A549 (cell line): ENCODE data around the gene KLHL15. TPM values are rescaled to one million over a fixed set of nuclear protein-coding genes. Genes with fewer than 3 reads are reported as not detected.
A peak's percentile ranks its signal among the peaks of the same experiment; 100 is the strongest.

Experiments used
- ATAC-seq, 2 experiments: fragments of 200-7000 bp in 1 of 2; fragments of >200 bp in 1 of 2; cut with Nextera tagmentation in 1 of 2; cut with Tn5 transposase in 1 of 2; 3 replicates each; pipeline versions ENCODE4 v1.8.0 to v1.9.1; 2018 to 2020; ENCODE audit warnings: mild to moderate bottlenecking in 1 of 2, moderate library complexity in 1 of 2
- CTCF ChIA-PET: fragments of 300-600 bp; sonication (Branson Sonifier 250); formaldehyde crosslinking; extraction: SDS; loops from one replicate; lab custom pipeline; 2021; ENCODE audit warnings: antibody characterized with exemption, inconsistent platforms; lab: Yijun Ruan, JAX
- POLR2A ChIA-PET: fragments of 350-600 bp; formaldehyde crosslinking; extraction: SDS; loops from one replicate; lab custom pipeline; 2021; ENCODE audit warnings: antibody characterized with exemption, inconsistent platforms; lab: Yijun Ruan, JAX
- DNase-seq, 2 experiments: peaks; one replicate each; pipeline versions ENCODE4 v3.0.0 to v3.0.0-alpha.2; 2011 to 2016; ENCODE audit warnings: low read depth in 1 of 2, low spot score in 1 of 2
- FAIRE-seq: peaks from 2 replicates; lab custom pipeline; 2011; peaks lifted over from hg19 to GRCh38; lab: Jason Lieb, UNC
- H3K27ac ChIP-seq, 2 experiments: fragments of >200 bp; sonication (Bioruptor Twin); formaldehyde crosslinking; 3 replicates each; pipeline ENCODE4 v1.5.1; 2016 to 2017
- H3K4me1 ChIP-seq: fragments of >200 bp; sonication (Bioruptor Twin); formaldehyde crosslinking; 3 replicates; pipeline ENCODE4 v1.6.1; 2016
- H3K4me2 ChIP-seq: fragments of >200 bp; sonication (Bioruptor Twin); formaldehyde crosslinking; 3 replicates; pipeline ENCODE4 v1.6.1; 2016
- H3K4me3 ChIP-seq: fragments of >200 bp; sonication (Bioruptor Twin); formaldehyde crosslinking; 3 replicates; pipeline ENCODE4 v1.5.1; 2016
- H3K9me3 ChIP-seq: fragments of >200 bp; sonication (Bioruptor Twin); formaldehyde crosslinking; 3 replicates; pipeline ENCODE4 v1.6.1; 2016
- BHLHE40 ChIP-seq: IDR thresholded peaks from 2 replicates; pipeline ENCODE4 v1.6.1; 2012; ENCODE audit warnings: low read depth, low read length, inconsistent platforms
- CEBPB ChIP-seq, 2 experiments: fragments of >200 bp in 1 of 2; sonication (Bioruptor Twin) in 1 of 2; formaldehyde crosslinking in 1 of 2; IDR thresholded peaks; 2 replicates each; pipeline ENCODE4 v1.6.1; 2012 to 2016
- CHD2 ChIP-seq: fragments of 150-350 bp; IDR thresholded peaks from 2 replicates; pipeline ENCODE4 v1.6.1; 2014; ENCODE audit warnings: low read length; ENCODE audit not compliant: partially characterized antibody
- ESRRA ChIP-seq: fragments of 150-350 bp; IDR thresholded peaks from 2 replicates; pipeline ENCODE4 v1.6.1; 2014; ENCODE audit warnings: mild to moderate bottlenecking, low read length, borderline replicate concordance
- HDAC2 ChIP-seq: fragments of 200-600 bp; sonication (generic); IDR thresholded peaks from 2 replicates; pipeline ENCODE4 v1.6.1; 2016
- HOXA7 ChIP-seq: fragments of 250-450 bp; sonication (Bioruptor Pico); IDR thresholded peaks from 2 replicates; pipeline ENCODE4 v1.5.0; 2020; ENCODE audit warnings: mild to moderate bottlenecking, moderate library complexity
- JUNB ChIP-seq: fragments of >200 bp; sonication (Bioruptor Twin); formaldehyde crosslinking; IDR thresholded peaks from 2 replicates; pipeline ENCODE4 v1.6.1; 2016
- KDM5A ChIP-seq: fragments of 200-600 bp; sonication (generic); IDR thresholded peaks from 2 replicates; pipeline ENCODE4 v1.6.1; 2016; ENCODE audit warnings: antibody characterized with exemption, mild to moderate bottlenecking
- MAZ ChIP-seq: fragments of 150-350 bp; IDR thresholded peaks from 2 replicates; pipeline ENCODE4 v1.6.1; 2014; ENCODE audit warnings: antibody characterized with exemption, low read depth, low read length, borderline replicate concordance
- NPAS2 ChIP-seq: fragments of 250-450 bp; sonication (Bioruptor Pico); IDR thresholded peaks from 2 replicates; pipeline ENCODE4 v1.8.0; 2022; ENCODE audit warnings: mild to moderate bottlenecking, moderate library complexity, borderline replicate concordance
- NR3C1 ChIP-seq: fragments of >200 bp; sonication (Bioruptor Twin); formaldehyde crosslinking; IDR thresholded peaks from 3 replicates; pipeline ENCODE4 v1.6.1; 2017
- POLR2AphosphoS2 ChIP-seq: conservative IDR thresholded peaks from 2 replicates; pipeline ENCODE4 v1.6.1; 2012; ENCODE audit warnings: low read length, improper control_type of control experiment, inconsistent platforms
- RNF2 ChIP-seq: fragments of 200-600 bp; sonication (generic); IDR thresholded peaks from 2 replicates; pipeline ENCODE4 v1.6.1; 2016; ENCODE audit warnings: low read depth, mild to moderate bottlenecking, antibody characterized with exemption, moderate library complexity, borderline replicate concordance
- ZFP36 ChIP-seq: fragments of 450-650 bp; IDR thresholded peaks from 2 replicates; pipeline ENCODE4 v1.6.1; 2014; ENCODE audit warnings: borderline replicate concordance; ENCODE audit not compliant: partially characterized antibody
- WGBS: methylation state at CpG from one replicate; pipeline ENCODE4 v1.1.6; 2017; ENCODE audit errors: missing lambda C conversion rate; 5-methylcytosine and 5-hydroxymethylcytosine counted together
- polyA plus RNA-seq, 4 experiments: library from polyadenylated mRNA; depleted of rRNA in 3 of 4; stranded (reverse); fragments of >200 nt; fragmentation: RNase III in 1 of 4; extraction: RNeasy Plus Mini Kit Qiagen cat#74134 plus additional on column Dnase treatment in 1 of 4; gene quantifications; 2 replicates in 3 of 4; 3 replicates in 1 of 4; pipeline ENCODE4 v1.2.3, GENCODE V29; 2011 to 2017
- TF ChIP-seq, protein P1 (sequence below): fragments of >200 bp; sonication (Bioruptor Twin); formaldehyde crosslinking; IDR thresholded peaks from 3 replicates; pipeline ENCODE4 v1.6.1; 2016
- TF ChIP-seq, protein P2 (sequence below): IDR thresholded peaks from 2 replicates; pipeline ENCODE4 v1.6.1; 2012
- TF ChIP-seq, protein P3 (sequence below): IDR thresholded peaks from 2 replicates; pipeline ENCODE4 v1.6.1; 2012
- TF ChIP-seq, protein P4 (sequence below): fragments of >200 bp; sonication (Bioruptor Twin); formaldehyde crosslinking; IDR thresholded peaks from 3 replicates; pipeline ENCODE4 v1.5.1; 2016
- TF ChIP-seq, protein P5 (sequence below): fragments of 150-350 bp; IDR thresholded peaks from 2 replicates; pipeline ENCODE4 v1.6.1; 2014; ENCODE audit warnings: low read depth, mild to moderate bottlenecking, low read length
- TF ChIP-seq, protein P6 (sequence below): fragments of >200 bp; sonication (Bioruptor Twin); formaldehyde crosslinking; IDR thresholded peaks from 2 replicates; pipeline ENCODE4 v1.6.1; 2016
- TF ChIP-seq, protein P7 (sequence below): IDR thresholded peaks from 2 replicates; pipeline ENCODE4 v1.6.1; 2012; ENCODE audit warnings: low read depth, borderline replicate concordance
- TF ChIP-seq, protein P8 (sequence below): fragments of 250-450 bp; sonication (Bioruptor Pico); IDR thresholded peaks from 2 replicates; pipeline ENCODE4 v1.5.0; 2021; ENCODE audit warnings: mild to moderate bottlenecking, moderate library complexity, borderline replicate concordance

Gene KLHL15
- polyA plus RNA-seq, 2 of the 4 experiments (the other 2 are of a cell fraction): 6.4 to 15.0 TPM

DNA sequence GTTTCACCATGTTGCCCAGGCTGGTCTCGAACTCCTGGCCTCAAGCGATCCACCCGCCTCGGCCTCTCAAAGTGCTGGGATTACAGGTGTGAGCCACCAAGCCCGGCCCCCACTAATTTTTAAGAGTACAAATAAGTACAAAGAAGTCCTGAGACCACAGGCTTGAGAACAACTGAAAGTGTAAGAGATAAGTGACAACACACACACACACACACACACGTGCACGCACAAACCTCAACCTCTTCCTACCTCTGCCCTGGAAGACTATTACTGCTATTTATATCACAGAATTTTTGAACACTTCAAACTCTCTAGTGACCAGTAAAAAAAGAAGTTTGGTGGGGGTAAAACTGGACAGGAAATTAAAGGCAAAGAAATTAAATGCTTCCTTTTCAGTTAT, 7.5 kb downstream of the KLHL15 start:
- POLR2A ChIA-PET: interaction anchor here (1.5 kb wide), 1 partner anchor 34 kb away, joined by 5 read pairs; no protein-coding TSS in a partner anchor
- H3K27ac ChIP-seq: no peak overlapping the region
- H3K4me3 ChIP-seq: no peak overlapping the region
- H3K4me2 ChIP-seq: peak overlapping the region; percentile 43; the same call in 2 of the 3 replicates
- no peak for TF ChIP-seq CHD2
- no peak for TF ChIP-seq NR3C1
- no peak for TF ChIP-seq JUNB
- no peak for TF ChIP-seq HOXA7 (CRISPR knock-in tag)
- TF ChIP-seq KDM5A: no peak
- TF ChIP-seq, protein P1, sequence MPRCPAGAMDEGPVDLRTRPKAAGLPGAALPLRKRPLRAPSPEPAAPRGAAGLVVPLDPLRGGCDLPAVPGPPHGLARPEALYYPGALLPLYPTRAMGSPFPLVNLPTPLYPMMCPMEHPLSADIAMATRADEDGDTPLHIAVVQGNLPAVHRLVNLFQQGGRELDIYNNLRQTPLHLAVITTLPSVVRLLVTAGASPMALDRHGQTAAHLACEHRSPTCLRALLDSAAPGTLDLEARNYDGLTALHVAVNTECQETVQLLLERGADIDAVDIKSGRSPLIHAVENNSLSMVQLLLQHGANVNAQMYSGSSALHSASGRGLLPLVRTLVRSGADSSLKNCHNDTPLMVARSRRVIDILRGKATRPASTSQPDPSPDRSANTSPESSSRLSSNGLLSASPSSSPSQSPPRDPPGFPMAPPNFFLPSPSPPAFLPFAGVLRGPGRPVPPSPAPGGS: no peak
- TF ChIP-seq HDAC2: no peak
- TF ChIP-seq, protein P2, sequence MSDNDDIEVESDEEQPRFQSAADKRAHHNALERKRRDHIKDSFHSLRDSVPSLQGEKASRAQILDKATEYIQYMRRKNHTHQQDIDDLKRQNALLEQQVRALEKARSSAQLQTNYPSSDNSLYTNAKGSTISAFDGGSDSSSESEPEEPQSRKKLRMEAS: no peak
- TF ChIP-seq, protein P3, sequence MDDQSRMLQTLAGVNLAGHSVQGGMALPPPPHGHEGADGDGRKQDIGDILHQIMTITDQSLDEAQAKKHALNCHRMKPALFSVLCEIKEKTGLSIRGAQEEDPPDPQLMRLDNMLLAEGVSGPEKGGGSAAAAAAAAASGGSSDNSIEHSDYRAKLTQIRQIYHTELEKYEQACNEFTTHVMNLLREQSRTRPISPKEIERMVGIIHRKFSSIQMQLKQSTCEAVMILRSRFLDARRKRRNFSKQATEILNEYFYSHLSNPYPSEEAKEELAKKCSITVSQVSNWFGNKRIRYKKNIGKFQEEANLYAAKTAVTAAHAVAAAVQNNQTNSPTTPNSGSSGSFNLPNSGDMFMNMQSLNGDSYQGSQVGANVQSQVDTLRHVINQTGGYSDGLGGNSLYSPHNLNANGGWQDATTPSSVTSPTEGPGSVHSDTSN: no peak
- TF ChIP-seq, protein P4, sequence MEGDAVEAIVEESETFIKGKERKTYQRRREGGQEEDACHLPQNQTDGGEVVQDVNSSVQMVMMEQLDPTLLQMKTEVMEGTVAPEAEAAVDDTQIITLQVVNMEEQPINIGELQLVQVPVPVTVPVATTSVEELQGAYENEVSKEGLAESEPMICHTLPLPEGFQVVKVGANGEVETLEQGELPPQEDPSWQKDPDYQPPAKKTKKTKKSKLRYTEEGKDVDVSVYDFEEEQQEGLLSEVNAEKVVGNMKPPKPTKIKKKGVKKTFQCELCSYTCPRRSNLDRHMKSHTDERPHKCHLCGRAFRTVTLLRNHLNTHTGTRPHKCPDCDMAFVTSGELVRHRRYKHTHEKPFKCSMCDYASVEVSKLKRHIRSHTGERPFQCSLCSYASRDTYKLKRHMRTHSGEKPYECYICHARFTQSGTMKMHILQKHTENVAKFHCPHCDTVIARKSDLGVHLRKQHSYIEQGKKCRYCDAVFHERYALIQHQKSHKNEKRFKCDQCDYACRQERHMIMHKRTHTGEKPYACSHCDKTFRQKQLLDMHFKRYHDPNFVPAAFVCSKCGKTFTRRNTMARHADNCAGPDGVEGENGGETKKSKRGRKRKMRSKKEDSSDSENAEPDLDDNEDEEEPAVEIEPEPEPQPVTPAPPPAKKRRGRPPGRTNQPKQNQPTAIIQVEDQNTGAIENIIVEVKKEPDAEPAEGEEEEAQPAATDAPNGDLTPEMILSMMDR: no peak
- no peak for TF ChIP-seq MAZ
- no peak for TF ChIP-seq BHLHE40
- TF ChIP-seq RNF2: no peak
- TF ChIP-seq ESRRA: no peak
- TF ChIP-seq, protein P5, sequence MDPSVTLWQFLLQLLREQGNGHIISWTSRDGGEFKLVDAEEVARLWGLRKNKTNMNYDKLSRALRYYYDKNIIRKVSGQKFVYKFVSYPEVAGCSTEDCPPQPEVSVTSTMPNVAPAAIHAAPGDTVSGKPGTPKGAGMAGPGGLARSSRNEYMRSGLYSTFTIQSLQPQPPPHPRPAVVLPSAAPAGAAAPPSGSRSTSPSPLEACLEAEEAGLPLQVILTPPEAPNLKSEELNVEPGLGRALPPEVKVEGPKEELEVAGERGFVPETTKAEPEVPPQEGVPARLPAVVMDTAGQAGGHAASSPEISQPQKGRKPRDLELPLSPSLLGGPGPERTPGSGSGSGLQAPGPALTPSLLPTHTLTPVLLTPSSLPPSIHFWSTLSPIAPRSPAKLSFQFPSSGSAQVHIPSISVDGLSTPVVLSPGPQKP: no peak
- TF ChIP-seq, all 56 proteins: peak for 0
- FAIRE-seq (peak; percentile 51), ATAC-seq (no peak), DNase-seq (no peak)
- Histone ChIP-seq H3K4me1 (peaks cover 43% of the 10 kb centered on the region), H3K9me3 (no peaks in the 10 kb centered on the region)
- CTCF ChIA-PET: interaction anchor here (1.2 kb wide), 1 partner anchor 111 kb away, joined by 3 read pairs; no protein-coding TSS in a partner anchor
- WGBS: 97% methylated on average over 7 of the region's 7 CpGs

DNA sequence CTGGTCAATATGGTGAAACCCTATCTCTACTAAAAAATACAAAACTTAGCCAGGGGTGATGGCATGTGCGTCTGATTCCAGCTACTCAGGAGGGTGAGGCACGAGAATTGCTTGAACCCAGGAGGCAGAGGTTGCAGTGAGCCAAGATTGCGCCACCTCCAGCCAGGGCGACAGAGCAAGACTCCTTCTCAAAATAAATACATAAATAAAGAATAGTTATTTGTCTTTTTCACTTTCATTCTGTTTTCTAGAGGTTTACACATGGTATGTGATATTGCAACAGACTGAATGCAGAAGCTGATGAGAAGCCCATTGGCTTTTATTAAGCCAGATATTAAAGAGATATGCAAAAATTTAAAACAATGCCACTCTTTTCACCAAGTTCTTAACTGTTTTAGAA, 8.2 kb downstream of the KLHL15 start:
- WGBS: 72% methylated on average over 4 of the region's 4 CpGs
- no peak overlapping the region for H3K27ac ChIP-seq
- peak overlapping the region; percentile 43; the same call in 1 of the 3 replicates for H3K4me2 ChIP-seq
- no peaks in the 10 kb centered on the region for H3K9me3 ChIP-seq
- ChIA-PET POLR2A (no interaction called here), CTCF (interaction anchor here (1.2 kb wide), 1 partner anchor 111 kb away, joined by 3 read pairs; no protein-coding TSS in a partner anchor)
- no peak overlapping the region for H3K4me3 ChIP-seq
- ATAC-seq: no peak
- peaks cover 48% of the 10 kb centered on the region for H3K4me1 ChIP-seq
- FAIRE-seq: no peak
- DNase-seq: no peak
- TF ChIP-seq, protein P6, sequence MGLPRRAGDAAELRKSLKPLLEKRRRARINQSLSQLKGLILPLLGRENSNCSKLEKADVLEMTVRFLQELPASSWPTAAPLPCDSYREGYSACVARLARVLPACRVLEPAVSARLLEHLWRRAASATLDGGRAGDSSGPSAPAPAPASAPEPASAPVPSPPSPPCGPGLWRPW: no peak
- TF ChIP-seq CEBPB (IDR thresholded peaks at IDR 0.05): peak in 1 of 2 experiments; percentile 52; a peak in 2 of 4 replicates

DNA sequence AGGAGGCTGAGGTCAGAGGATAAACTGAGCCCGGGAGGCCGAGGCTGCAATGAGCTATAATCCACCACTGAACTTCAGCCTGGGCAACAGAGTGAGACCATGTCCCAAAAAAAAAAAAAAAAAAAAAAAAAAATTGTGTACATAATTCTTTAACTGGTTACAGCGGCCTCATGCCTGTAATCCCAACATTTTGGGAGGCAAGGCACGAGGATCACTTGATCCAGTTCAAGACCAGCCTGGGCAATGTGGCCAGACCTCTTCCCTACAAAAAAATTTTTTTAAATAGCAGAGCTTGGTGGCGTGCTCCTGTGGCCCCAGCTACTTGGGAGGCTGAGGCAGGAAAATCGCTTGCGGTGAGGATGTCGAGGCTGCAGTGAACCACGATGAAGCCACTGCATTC, 9.3 kb downstream of the KLHL15 start:
- Histone ChIP-seq H3K4me2 (no peak overlapping the region), H3K27ac (no peak overlapping the region), H3K4me3 (no peak overlapping the region), H3K4me1 (peaks cover 45% of the 10 kb centered on the region), H3K9me3 (no peaks in the 10 kb centered on the region)
- 96% methylated on average over 9 of the region's 9 CpGs for WGBS
- no peak for DNase-seq
- CTCF ChIA-PET: interaction anchor here (0.7 kb wide), 1 partner anchor 116 kb away, joined by 3 read pairs; no protein-coding TSS in a partner anchor
- POLR2A ChIA-PET: no interaction called here
- ATAC-seq: no peak
- FAIRE-seq: no peak
- TF ChIP-seq, protein P7, sequence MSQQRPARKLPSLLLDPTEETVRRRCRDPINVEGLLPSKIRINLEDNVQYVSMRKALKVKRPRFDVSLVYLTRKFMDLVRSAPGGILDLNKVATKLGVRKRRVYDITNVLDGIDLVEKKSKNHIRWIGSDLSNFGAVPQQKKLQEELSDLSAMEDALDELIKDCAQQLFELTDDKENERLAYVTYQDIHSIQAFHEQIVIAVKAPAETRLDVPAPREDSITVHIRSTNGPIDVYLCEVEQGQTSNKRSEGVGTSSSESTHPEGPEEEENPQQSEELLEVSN: no peak
- TF ChIP-seq NPAS2 (no peak), POLR2AphosphoS2 (no peak), KDM5A (no peak), ZFP36 (no peak)
- TF ChIP-seq, protein P5: no peak
- TF ChIP-seq, protein P1: no peak
- TF ChIP-seq, protein P8, sequence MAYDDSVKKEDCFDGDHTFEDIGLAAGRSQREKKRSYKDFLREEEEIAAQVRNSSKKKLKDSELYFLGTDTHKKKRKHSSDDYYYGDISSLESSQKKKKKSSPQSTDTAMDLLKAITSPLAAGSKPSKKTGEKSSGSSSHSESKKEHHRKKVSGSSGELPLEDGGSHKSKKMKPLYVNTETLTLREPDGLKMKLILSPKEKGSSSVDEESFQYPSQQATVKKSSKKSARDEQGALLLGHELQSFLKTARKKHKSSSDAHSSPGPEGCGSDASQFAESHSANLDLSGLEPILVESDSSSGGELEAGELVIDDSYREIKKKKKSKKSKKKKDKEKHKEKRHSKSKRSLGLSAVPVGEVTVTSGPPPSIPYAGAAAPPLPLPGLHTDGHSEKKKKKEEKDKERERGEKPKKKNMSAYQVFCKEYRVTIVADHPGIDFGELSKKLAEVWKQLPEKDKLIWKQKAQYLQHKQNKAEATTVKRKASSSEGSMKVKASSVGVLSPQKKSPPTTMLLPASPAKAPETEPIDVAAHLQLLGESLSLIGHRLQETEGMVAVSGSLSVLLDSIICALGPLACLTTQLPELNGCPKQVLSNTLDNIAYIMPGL (CRISPR knock-in tag): no peak
